Neuronal stem cell (in vitro differentiated cells): Measurements from ENCODE around the gene GRAP2.

Experiments used
- DNase-seq: peaks from one replicate; pipeline ENCODE4 v3.0.0-alpha.2; 2013; ENCODE audit warnings: low spot score
- H2AFZ ChIP-seq: one replicate; pipeline ENCODE4 v1.6.1; 2013; ENCODE audit warnings: mild to moderate bottlenecking, low read length, inconsistent platforms
- H2AK5ac ChIP-seq: 2 replicates; pipeline ENCODE4 v1.6.1; 2013; ENCODE audit warnings: low read depth, mild to moderate bottlenecking, inconsistent platforms, low read length, moderate library complexity, mixed read lengths
- H2BK120ac ChIP-seq: 2 replicates; pipeline ENCODE4 v1.6.1; 2013; ENCODE audit warnings: low read depth, mild to moderate bottlenecking, inconsistent platforms, low read length, moderate library complexity, mixed read lengths
- H2BK12ac ChIP-seq: one replicate; pipeline ENCODE4 v1.6.1; 2013; ENCODE audit warnings: low read length, inconsistent platforms
- H2BK15ac ChIP-seq: 2 replicates; pipeline ENCODE4 v1.6.1; 2013; ENCODE audit warnings: mild to moderate bottlenecking, low read length, inconsistent platforms, mixed read lengths
- H2BK5ac ChIP-seq: one replicate; pipeline ENCODE4 v1.6.1; 2013; ENCODE audit warnings: inconsistent platforms, mild to moderate bottlenecking, low read length, moderate library complexity
- H3K14ac ChIP-seq: one replicate; pipeline ENCODE4 v1.6.1; 2013; ENCODE audit warnings: low read length, inconsistent platforms
- H3K18ac ChIP-seq: 2 replicates; pipeline ENCODE4 v1.6.1; 2013; ENCODE audit warnings: low read length, inconsistent platforms
- H3K23ac ChIP-seq: 2 replicates; pipeline ENCODE4 v1.6.1; 2013; ENCODE audit warnings: low read depth, mild to moderate bottlenecking, mixed read lengths, low read length, inconsistent platforms; ENCODE audit not compliant: poor library complexity
- H3K27ac ChIP-seq: replicated peaks from 3 replicates; pipeline ENCODE4 v1.5.1; 2013; ENCODE audit warnings: low read length, inconsistent platforms
- H3K27me3 ChIP-seq, 3 experiments: 2 replicates each; pipeline ENCODE4 v1.6.1; 2013; ENCODE audit warnings: low read length in 3 of 3, mild to moderate bottlenecking in 2 of 3, inconsistent platforms in 1 of 3, low read depth in 1 of 3, mixed read lengths in 1 of 3, moderate library complexity in 1 of 3; ENCODE audit not compliant: control insufficient read depth in 3 of 3, insufficient read depth in 3 of 3
- H3K36me3 ChIP-seq, 2 donors: replicated peaks in 1 of 2; 2 replicates each; pipeline ENCODE4 v1.6.1; 2013; ENCODE audit warnings: low read length in 2 of 2; ENCODE audit not compliant: control insufficient read depth in 2 of 2, insufficient read depth in 2 of 2
- H3K4ac ChIP-seq: 2 replicates; pipeline ENCODE4 v1.6.1; 2013; ENCODE audit warnings: inconsistent platforms, mild to moderate bottlenecking, low read length, moderate library complexity
- H3K4me1 ChIP-seq, 2 donors: 1 replicate in 1 of 2; 2 replicates in 1 of 2; pipeline ENCODE4 v1.6.1; 2013; ENCODE audit warnings: low read length in 2 of 2, low read depth in 1 of 2; ENCODE audit not compliant: control insufficient read depth in 2 of 2, insufficient read depth in 1 of 2
- H3K4me2 ChIP-seq: one replicate; pipeline ENCODE4 v1.6.1; 2013; ENCODE audit warnings: mild to moderate bottlenecking, low read length, inconsistent platforms; ENCODE audit not compliant: insufficient read depth, poor library complexity, severe bottlenecking
- H3K4me3 ChIP-seq, 2 donors: 2 replicates each; pipeline ENCODE4 v1.5.1; 2013; ENCODE audit warnings: low read length in 2 of 2, mild to moderate bottlenecking in 2 of 2, inconsistent platforms in 1 of 2, moderate library complexity in 1 of 2
- H3K79me1 ChIP-seq: one replicate; pipeline ENCODE4 v1.6.1; 2013; ENCODE audit warnings: low read depth, mild to moderate bottlenecking, inconsistent platforms, low read length, moderate library complexity
- H3K9ac ChIP-seq: one replicate; pipeline ENCODE4 v1.6.1; 2013; ENCODE audit warnings: mild to moderate bottlenecking, low read depth, low read length, inconsistent platforms; ENCODE audit not compliant: poor library complexity
- H3K9me3 ChIP-seq, 2 donors: replicated peaks in 1 of 2; 2 replicates each; pipeline versions ENCODE3 to v1.6.1; 2013; ENCODE audit warnings: low read length in 2 of 2, mild to moderate bottlenecking in 2 of 2, inconsistent platforms in 1 of 2, low read depth in 1 of 2, mixed read lengths in 1 of 2, moderate library complexity in 1 of 2; ENCODE audit not compliant: control insufficient read depth in 2 of 2, insufficient read depth in 1 of 2
- H4K8ac ChIP-seq: one replicate; pipeline ENCODE4 v1.6.1; 2013; ENCODE audit warnings: low read depth, mild to moderate bottlenecking, inconsistent platforms, low read length, moderate library complexity
- H4K91ac ChIP-seq: one replicate; pipeline ENCODE4 v1.6.1; 2013; ENCODE audit warnings: low read length, low read depth, mild to moderate bottlenecking, inconsistent platforms; ENCODE audit not compliant: poor library complexity
- WGBS, 2 donors: extraction: QIAGEN DNeasy Blood & Tissue Kit; methylation state at CpG; one replicate each; pipeline ENCODE4 v1.1.7; 2013; ENCODE audit warnings: missing lambda C conversion rate in 2 of 2, mixed read lengths in 1 of 2; ENCODE audit not compliant: insufficient read length in 2 of 2, insufficient replicate concordance in 1 of 2; ENCODE audit errors: extremely low coverage in 2 of 2; 5-methylcytosine and 5-hydroxymethylcytosine counted together

The GRAP2 gene

GRCh38 chr22:39995393-39996252, 94.7 kb downstream of the GRAP2 start:
- Histone ChIP-seq H3K36me3 (no peaks in the 10 kb centered on the region), H3K4me2 (no peak overlapping the region), H2AK5ac (peak overlapping the region; percentile 82), H3K27ac (no peak overlapping the region), H4K91ac (peak overlapping the region; percentile 7), H2AFZ (no peak overlapping the region), H2BK15ac (peak overlapping the region; percentile 51), H4K8ac (no peak overlapping the region), H3K14ac (peak overlapping the region; percentile 27), H2BK120ac (no peak overlapping the region), H3K9ac (no peak overlapping the region), H3K4me1 (peaks cover 25 to 38% of the 10 kb centered on the region in 2 donors), H2BK5ac (peak overlapping the region; percentile 45), H3K23ac (peak overlapping the region; percentile 47), H3K79me1 (no peaks in the 10 kb centered on the region), H3K27me3 (peaks cover 10 to 73% (median 36%) of the 10 kb centered on the region in 3 experiments), H3K18ac (peak overlapping the region; percentile 85), H3K4me3 (no peak overlapping the region), H2BK12ac (no peak overlapping the region), H3K9me3 (peaks cover 0 to 2% of the 10 kb centered on the region in 2 donors), H3K4ac (no peak overlapping the region)
- DNase-seq, result no peak
- no CpG with 5 or more reads among the region's 35 CpGs for WGBS, 2 donors

- DNase-seq, result no peak
- H3K4ac ChIP-seq, result no peak overlapping the region
- no peak overlapping the region for H2AFZ ChIP-seq
- no peak overlapping the region for H2AK5ac ChIP-seq
- peaks cover 0 to 2% of the 10 kb centered on the region in 2 donors for H3K9me3 ChIP-seq
- no peaks in the 10 kb centered on the region for H3K79me1 ChIP-seq
- H3K4me3 ChIP-seq, result no peak overlapping the region
- H2BK12ac ChIP-seq, result no peak overlapping the region
- H4K8ac ChIP-seq, result no peak overlapping the region
- no peaks in the 10 kb centered on the region for H3K36me3 ChIP-seq
- H3K14ac ChIP-seq, result no peak overlapping the region
- H3K4me1 ChIP-seq, result peaks cover 26 to 43% of the 10 kb centered on the region in 2 donors
- H4K91ac ChIP-seq, result no peak overlapping the region
- no peak overlapping the region for H3K23ac ChIP-seq
- no peak overlapping the region for H3K9ac ChIP-seq
- no CpG with 5 or more reads among the region's 3 CpGs for WGBS, 2 donors
- no peak overlapping the region for H2BK5ac ChIP-seq
- no peak overlapping the region for H3K27ac ChIP-seq
- no peak overlapping the region for H2BK120ac ChIP-seq
- no peak overlapping the region for H3K4me2 ChIP-seq
- peaks cover 10 to 62% (median 35%) of the 10 kb centered on the region in 3 experiments for H3K27me3 ChIP-seq
- no peak overlapping the region for H2BK15ac ChIP-seq
- no peak overlapping the region for H3K18ac ChIP-seq
Observed at GRCh38 chr22:39996732-39997131, 95.8 kb downstream of the GRAP2 start.

- Histone ChIP-seq H3K9ac (no peak overlapping the region), H3K4me2 (no peak overlapping the region), H3K36me3 (no peaks in the 10 kb centered on the region), H3K79me1 (no peaks in the 10 kb centered on the region), H3K27me3 (peaks cover 10 to 55% (median 33%) of the 10 kb centered on the region in 3 experiments), H2BK5ac (no peak overlapping the region), H4K91ac (no peak overlapping the region), H3K23ac (no peak overlapping the region), H3K4ac (no peak overlapping the region), H2BK120ac (no peak overlapping the region), H3K18ac (peak overlapping the region; percentile 58), H3K9me3 (peaks cover 0 to 2% of the 10 kb centered on the region in 2 donors), H3K4me1 (peaks cover 26 to 47% of the 10 kb centered on the region in 2 donors), H3K27ac (no peak overlapping the region), H2AFZ (no peak overlapping the region), H4K8ac (no peak overlapping the region), H2BK12ac (no peak overlapping the region), H2AK5ac (peak overlapping the region; percentile 40), H3K4me3 (no peak overlapping the region), H2BK15ac (peak overlapping the region; percentile 10), H3K14ac (no peak overlapping the region)
- no peak for DNase-seq
- no CpG with 5 or more reads among the region's 3 CpGs for WGBS, 2 donors
Observed at GRCh38 chr22:39997421-39997820, 96.5 kb downstream of the GRAP2 start.

GRCh38 chr22:39997939-39998726, 97.2 kb downstream of the GRAP2 start:
- H3K4me3 ChIP-seq, result no peak overlapping the region
- H3K27ac ChIP-seq, result peak overlapping the region; percentile 40
- H3K27me3 ChIP-seq, result peaks cover 10 to 53% (median 29%) of the 10 kb centered on the region in 3 experiments

More at GRCh38 chr22:39997939-39998726, 97.2 kb downstream of the GRAP2 start:
- no peaks in the 10 kb centered on the region for H3K79me1 ChIP-seq
- H2BK15ac ChIP-seq, result peak overlapping the region; percentile 10
- no peak overlapping the region for H2BK120ac ChIP-seq
- peaks cover 26 to 50% of the 10 kb centered on the region in 2 donors for H3K4me1 ChIP-seq
- no peak overlapping the region for H3K9ac ChIP-seq
- peaks cover 0 to 2% of the 10 kb centered on the region in 2 donors for H3K9me3 ChIP-seq
- DNase-seq, result no peak
- no peak overlapping the region for H2BK5ac ChIP-seq
- H2AK5ac ChIP-seq, result peak overlapping the region; percentile 40
- peak overlapping the region; percentile 38 for H3K18ac ChIP-seq
- H2BK12ac ChIP-seq, result no peak overlapping the region
- H4K8ac ChIP-seq, result no peak overlapping the region
- H3K36me3 ChIP-seq, result no peaks in the 10 kb centered on the region
- peak overlapping the region; percentile 80 for H2AFZ ChIP-seq
- H3K4me2 ChIP-seq, result peak overlapping the region; percentile 47
- no CpG with 5 or more reads among the region's 11 CpGs for WGBS, 2 donors
- H4K91ac ChIP-seq, result no peak overlapping the region
- H3K4ac ChIP-seq, result no peak overlapping the region
- no peak overlapping the region for H3K14ac ChIP-seq
- no peak overlapping the region for H3K23ac ChIP-seq
